Measurements from ENCODE around the gene ACTN4.
A peak's percentile ranks its signal among the peaks of the same experiment; 100 is the strongest.

The ACTN4 gene

GRCh38 chr19:38730731-38731589 lies 83.5 kb downstream of the ACTN4 start:
- no peak for TF ChIP-seq CTCF (IDR thresholded peaks at IDR 0.05; ENCODE audit: extremely low read depth, missing control alignments)
- DNase-seq (ENCODE audit: low spot score) = no peak

GRCh38 chr19:38731654-38732301 lies 84.3 kb downstream of the ACTN4 start:
- DNase-seq (ENCODE audit: low spot score) = no peak
- TF ChIP-seq CTCF (IDR thresholded peaks at IDR 0.05; ENCODE audit: extremely low read depth, missing control alignments) = no peak

GRCh38 chr19:38733241-38733492 lies 85.7 kb downstream of the ACTN4 start:
- no peak for TF ChIP-seq CTCF (IDR thresholded peaks at IDR 0.05; ENCODE audit: extremely low read depth, missing control alignments)
- no peak for DNase-seq (ENCODE audit: low spot score)

DNA sequence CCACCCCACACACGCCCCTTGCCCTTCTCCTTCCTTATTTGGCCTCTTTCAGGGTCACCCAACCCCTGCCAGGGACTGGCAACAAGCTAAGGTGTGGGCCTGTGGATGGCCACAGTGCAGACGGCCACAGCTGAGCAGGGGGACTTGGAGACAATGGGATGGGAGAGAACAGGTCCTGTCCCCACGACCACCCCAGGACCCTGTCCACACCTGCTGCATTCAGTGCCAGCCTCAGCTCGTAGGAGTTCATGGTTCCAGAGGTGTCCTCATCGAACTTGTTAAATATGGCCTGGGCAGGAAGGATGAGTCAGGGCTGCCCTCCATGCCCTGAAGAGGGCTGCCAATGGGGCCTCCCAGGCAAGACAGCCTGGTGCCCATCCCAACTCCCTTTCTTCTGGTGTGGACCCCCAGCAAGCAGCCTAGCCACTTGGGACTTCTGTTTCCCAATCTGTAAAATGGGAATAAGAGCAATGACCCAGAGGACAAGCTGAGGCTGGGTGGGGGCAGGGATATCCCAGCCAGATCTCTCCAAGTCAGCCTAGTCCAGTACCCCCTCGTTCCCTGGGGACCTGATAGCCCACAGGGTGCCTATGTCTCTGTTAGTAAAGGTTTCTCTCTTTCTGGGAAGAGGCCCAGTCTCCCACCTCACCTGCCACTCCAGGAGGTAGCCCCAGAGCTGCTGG lies 86.2 kb downstream of the ACTN4 start:
- no peak for TF ChIP-seq CTCF (IDR thresholded peaks at IDR 0.05; ENCODE audit: extremely low read depth, missing control alignments)
- DNase-seq (ENCODE audit: low spot score) = no peak

- TF ChIP-seq CTCF (IDR thresholded peaks at IDR 0.05; ENCODE audit: extremely low read depth, missing control alignments) = no peak
- no peak for DNase-seq (ENCODE audit: low spot score)
Observed at GRCh38 chr19:38734176-38734425, 86.7 kb downstream of the ACTN4 start.

GRCh38 chr19:38734426-38735256 lies 87.2 kb downstream of the ACTN4 start:
- no peak for TF ChIP-seq CTCF (IDR thresholded peaks at IDR 0.05; ENCODE audit: extremely low read depth, missing control alignments)
- peak; percentile 75 for DNase-seq (ENCODE audit: low spot score)

Data from GM20000 (cell line).